H9 (cell line): ENCODE data around the gene PTPN12. TPM values are rescaled to one million over a fixed set of nuclear protein-coding genes. Genes with fewer than 3 reads are reported as not detected.

Source experiments
- DNase-seq: peaks from one replicate; pipeline ENCODE4 v3.0.0-alpha.2; 2017
- H2AFZ ChIP-seq: one replicate; pipeline ENCODE4 v1.6.1; 2013; ENCODE audit warnings: mild to moderate bottlenecking, low read length, control low read depth, moderate library complexity
- H2AK5ac ChIP-seq: 2 replicates; pipeline ENCODE4 v1.6.1; 2013; ENCODE audit warnings: low read length, control low read depth, mixed read lengths; ENCODE audit not compliant: insufficient read length
- H2BK120ac ChIP-seq: one replicate; pipeline ENCODE4 v1.6.1; 2013; ENCODE audit warnings: low read depth, mild to moderate bottlenecking, low read length, control low read depth, inconsistent platforms; ENCODE audit not compliant: poor library complexity, severe bottlenecking
- H2BK12ac ChIP-seq: 2 replicates; pipeline ENCODE4 v1.6.1; 2013; ENCODE audit warnings: low read length, control low read depth, mixed read lengths, low read depth; ENCODE audit not compliant: insufficient read length
- H2BK15ac ChIP-seq: 2 replicates; pipeline ENCODE4 v1.6.1; 2013; ENCODE audit warnings: low read depth, low read length, control low read depth
- H2BK20ac ChIP-seq: one replicate; pipeline ENCODE4 v1.6.1; 2013; ENCODE audit warnings: low read depth, mild to moderate bottlenecking, low read length, control low read depth, inconsistent platforms; ENCODE audit not compliant: poor library complexity, severe bottlenecking
- H2BK5ac ChIP-seq: 2 replicates; pipeline ENCODE4 v1.6.1; 2013; ENCODE audit warnings: low read length, control low read depth, mixed read lengths; ENCODE audit not compliant: insufficient read length
- H3K14ac ChIP-seq: 2 replicates; pipeline ENCODE4 v1.6.1; 2013; ENCODE audit warnings: low read length, control low read depth; ENCODE audit not compliant: insufficient read depth
- H3K18ac ChIP-seq: 2 replicates; pipeline ENCODE4 v1.6.1; 2013; ENCODE audit warnings: low read depth, mild to moderate bottlenecking, mixed read lengths, low read length, control low read depth; ENCODE audit not compliant: insufficient read length
- H3K23ac ChIP-seq: 2 replicates; pipeline ENCODE4 v1.6.1; 2013; ENCODE audit warnings: low read length, control low read depth, mixed read lengths, low read depth; ENCODE audit not compliant: insufficient read length
- H3K23me2 ChIP-seq: 2 replicates; pipeline ENCODE4 v1.6.1; 2013; ENCODE audit warnings: low read depth, mild to moderate bottlenecking, mixed read lengths, low read length, control low read depth; ENCODE audit not compliant: insufficient read length, poor library complexity, severe bottlenecking
- H3K27ac ChIP-seq: 2 replicates; pipeline ENCODE4 v1.5.1; 2013; ENCODE audit warnings: low read length, control low read depth, mixed read lengths, low read depth; ENCODE audit not compliant: insufficient read length
- H3K27me3 ChIP-seq: 2 replicates; pipeline ENCODE4 v1.6.1; 2013; ENCODE audit warnings: low read length, control low read depth, inconsistent platforms; ENCODE audit not compliant: insufficient read depth
- H3K4ac ChIP-seq: 2 replicates; pipeline ENCODE4 v1.6.1; 2013; ENCODE audit warnings: low read depth, mild to moderate bottlenecking, control low read depth, inconsistent platforms, low read length, moderate library complexity
- H3K4me1 ChIP-seq: 2 replicates; pipeline ENCODE4 v1.6.1; 2013; ENCODE audit warnings: low read length, control low read depth, inconsistent platforms; ENCODE audit not compliant: insufficient read depth
- H3K4me2 ChIP-seq: 2 replicates; pipeline ENCODE4 v1.6.1; 2013; ENCODE audit warnings: low read length, control low read depth, mixed read lengths; ENCODE audit not compliant: insufficient read length, insufficient read depth
- H3K56ac ChIP-seq: 2 replicates; pipeline ENCODE4 v1.6.1; 2013; ENCODE audit warnings: low read depth, mild to moderate bottlenecking, mixed read lengths, low read length, control low read depth; ENCODE audit not compliant: insufficient read length
- H3K79me1 ChIP-seq: 2 replicates; pipeline ENCODE4 v1.6.1; 2013; ENCODE audit warnings: low read depth, mild to moderate bottlenecking, moderate library complexity, low read length, control low read depth, inconsistent platforms; ENCODE audit not compliant: insufficient read depth, poor library complexity, severe bottlenecking
- H3K79me2 ChIP-seq: 2 replicates; pipeline ENCODE4 v1.6.1; 2013; ENCODE audit warnings: low read length, control low read depth, inconsistent platforms; ENCODE audit not compliant: insufficient read depth
- H3K9ac ChIP-seq: 2 replicates; pipeline ENCODE4 v1.6.1; 2013; ENCODE audit warnings: low read length, control low read depth, mixed read lengths; ENCODE audit not compliant: insufficient read length; ENCODE audit errors: extremely low read depth
- H3K9me3 ChIP-seq: one replicate; pipeline ENCODE4 v1.6.1; 2013; ENCODE audit warnings: low read depth, low read length, inconsistent platforms; ENCODE audit not compliant: control insufficient read depth
- H3T11ph ChIP-seq: one replicate; pipeline ENCODE4 v1.6.1; 2013; ENCODE audit warnings: mild to moderate bottlenecking, low read length, control low read depth, inconsistent platforms
- H4K20me1 ChIP-seq: one replicate; pipeline ENCODE4 v1.6.1; 2013; ENCODE audit not compliant: control insufficient read depth, insufficient read length, insufficient read depth
- H4K5ac ChIP-seq: 2 replicates; pipeline ENCODE4 v1.6.1; 2013; ENCODE audit warnings: low read depth, mild to moderate bottlenecking, mixed read lengths, low read length, control low read depth; ENCODE audit not compliant: insufficient read length
- H4K8ac ChIP-seq: replicated peaks from 2 replicates; pipeline ENCODE4 v1.6.1; 2013; ENCODE audit warnings: low read length, control low read depth, mixed read lengths, low read depth; ENCODE audit not compliant: insufficient read length
- H4K91ac ChIP-seq: 2 replicates; pipeline ENCODE4 v1.6.1; 2013; ENCODE audit warnings: low read depth, mild to moderate bottlenecking, moderate library complexity, mixed read lengths, low read length, control low read depth; ENCODE audit not compliant: insufficient read length
- H3K27ac Mint-ChIP-seq, 3 experiments: 2 replicates in 2 of 3; 3 replicates in 1 of 3; pipeline ENCODE4 v1.8.0; 2020 to 2021; ENCODE audit warnings: mixed read lengths in 3 of 3, mild to moderate bottlenecking in 1 of 3, moderate library complexity in 1 of 3
- H3K27me3 Mint-ChIP-seq: 2 replicates; pipeline ENCODE4 v1.8.0; 2021; ENCODE audit warnings: low read depth, mild to moderate bottlenecking, moderate library complexity, mixed read lengths
- H3K36me3 Mint-ChIP-seq, 3 experiments: 2 replicates in 2 of 3; 3 replicates in 1 of 3; pipeline ENCODE4 v1.8.0; 2020 to 2021; ENCODE audit warnings: low read depth in 3 of 3, mixed read lengths in 3 of 3; ENCODE audit not compliant: insufficient read depth in 1 of 3
- H3K4me1 Mint-ChIP-seq, 2 experiments: 2 replicates each; pipeline ENCODE4 v1.8.0; 2020; ENCODE audit warnings: mixed read lengths in 2 of 2
- H3K4me3 Mint-ChIP-seq, 2 experiments: 2 replicates in 1 of 2; 3 replicates in 1 of 2; pipeline ENCODE4 v1.8.0; 2020 to 2021; ENCODE audit warnings: mild to moderate bottlenecking in 2 of 2, mixed read lengths in 2 of 2, moderate library complexity in 1 of 2
- H3K9me3 Mint-ChIP-seq, 2 experiments: 2 replicates in 1 of 2; 3 replicates in 1 of 2; pipeline ENCODE4 v1.8.0; 2020; ENCODE audit warnings: mild to moderate bottlenecking in 2 of 2, mixed read lengths in 2 of 2, moderate library complexity in 1 of 2
- total RNA-seq: library from RNA; stranded (reverse); gene quantifications from 2 replicates; pipeline ENCODE4 v1.2.1, GENCODE V29; 2021
- TF ChIP-seq, protein P1 (sequence below): fragments of 200-600 bp; sonication (generic); conservative IDR thresholded peaks from 3 replicates; pipeline ENCODE4 v1.8.0; 2021; ENCODE audit warnings: antibody characterized with exemption, mild to moderate bottlenecking

Gene PTPN12
- total RNA-seq, 1 experiment from 2014 or later: 128 TPM

DNA sequence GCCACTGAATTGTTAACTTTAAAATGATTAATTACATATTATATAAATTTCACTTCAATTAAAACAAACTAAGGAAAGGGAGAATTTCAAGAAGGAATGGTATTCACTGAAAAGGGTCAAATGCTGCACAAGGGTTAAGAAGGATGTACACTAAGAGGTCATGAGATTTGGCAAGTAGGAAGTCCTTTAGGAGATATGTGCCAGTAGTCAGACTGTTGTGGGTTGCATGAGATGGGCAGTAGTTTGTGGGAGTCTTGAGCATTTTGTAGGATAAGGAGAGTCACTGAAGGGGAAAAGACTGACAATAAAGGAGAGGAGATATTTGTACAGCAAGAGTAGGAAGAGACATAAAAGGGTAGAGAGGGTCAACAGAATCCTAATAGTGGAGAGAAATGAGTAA is 12.4 kb upstream of the PTPN12 start:
- Histone ChIP-seq H3K56ac (no peak overlapping the region), H3K27ac (no peak overlapping the region), H2BK5ac (no peak overlapping the region), H4K8ac (no peak overlapping the region), H3K4me1 (no peaks in the 10 kb centered on the region; the same call in 1 of the 2 replicates), H2BK20ac (no peak overlapping the region), H2BK120ac (no peak overlapping the region), H3K23ac (no peak overlapping the region), H3K79me1 (no peaks in the 10 kb centered on the region), H3K9me3 (no peaks in the 10 kb centered on the region), H3K14ac (no peak overlapping the region), H2BK12ac (no peak overlapping the region), H3K79me2 (no peaks in the 10 kb centered on the region), H3K23me2 (no peaks in the 10 kb centered on the region), H3K9ac (no peak overlapping the region), H3T11ph (no peak overlapping the region), H2BK15ac (no peak overlapping the region), H3K27me3 (no peaks in the 10 kb centered on the region), H3K4me2 (no peak overlapping the region), H2AK5ac (no peak overlapping the region), H2AFZ (no peak overlapping the region), H4K5ac (no peak overlapping the region), H4K91ac (no peak overlapping the region), H3K18ac (no peak overlapping the region), H3K4ac (no peak overlapping the region), H4K20me1 (no peaks in the 10 kb centered on the region)
- no peaks in the 10 kb centered on the region for H3K9me3 Mint-ChIP-seq
- TF ChIP-seq, protein P1, sequence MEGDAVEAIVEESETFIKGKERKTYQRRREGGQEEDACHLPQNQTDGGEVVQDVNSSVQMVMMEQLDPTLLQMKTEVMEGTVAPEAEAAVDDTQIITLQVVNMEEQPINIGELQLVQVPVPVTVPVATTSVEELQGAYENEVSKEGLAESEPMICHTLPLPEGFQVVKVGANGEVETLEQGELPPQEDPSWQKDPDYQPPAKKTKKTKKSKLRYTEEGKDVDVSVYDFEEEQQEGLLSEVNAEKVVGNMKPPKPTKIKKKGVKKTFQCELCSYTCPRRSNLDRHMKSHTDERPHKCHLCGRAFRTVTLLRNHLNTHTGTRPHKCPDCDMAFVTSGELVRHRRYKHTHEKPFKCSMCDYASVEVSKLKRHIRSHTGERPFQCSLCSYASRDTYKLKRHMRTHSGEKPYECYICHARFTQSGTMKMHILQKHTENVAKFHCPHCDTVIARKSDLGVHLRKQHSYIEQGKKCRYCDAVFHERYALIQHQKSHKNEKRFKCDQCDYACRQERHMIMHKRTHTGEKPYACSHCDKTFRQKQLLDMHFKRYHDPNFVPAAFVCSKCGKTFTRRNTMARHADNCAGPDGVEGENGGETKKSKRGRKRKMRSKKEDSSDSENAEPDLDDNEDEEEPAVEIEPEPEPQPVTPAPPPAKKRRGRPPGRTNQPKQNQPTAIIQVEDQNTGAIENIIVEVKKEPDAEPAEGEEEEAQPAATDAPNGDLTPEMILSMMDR: no peak
- H3K36me3 Mint-ChIP-seq: no peaks in the 10 kb centered on the region
- no peaks in the 10 kb centered on the region for H3K27me3 Mint-ChIP-seq
- H3K4me3 Mint-ChIP-seq: no peak overlapping the region
- H3K4me1 Mint-ChIP-seq: no peaks in the 10 kb centered on the region
- DNase-seq: no peak
- no peak overlapping the region for H3K27ac Mint-ChIP-seq
